ENCODE results near the gene DYNC1I1. TPM values are rescaled to one million over a fixed set of nuclear protein-coding genes. Genes with fewer than 3 reads are reported as not detected.

The DYNC1I1 gene
- total RNA-seq, 1 experiment from 2014 or later = not detected

DNA sequence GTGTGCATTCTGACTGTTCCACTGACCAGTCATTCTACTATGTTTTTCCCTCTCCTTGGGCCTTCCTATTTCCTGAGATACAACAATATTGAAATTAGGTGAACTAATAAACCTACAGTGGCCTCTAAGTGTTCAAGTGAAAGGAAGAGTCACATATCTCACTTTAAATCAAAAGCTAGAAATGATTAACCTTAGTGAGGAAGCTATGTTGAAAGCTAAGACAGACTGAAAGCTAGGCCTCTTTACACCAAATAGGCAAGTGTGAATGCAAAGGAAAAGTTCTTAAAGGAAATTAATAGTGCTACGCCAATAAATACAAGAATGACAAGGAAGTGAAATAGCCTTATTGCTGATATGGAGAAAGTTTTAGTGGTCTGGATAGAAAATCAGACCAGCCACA, 5.7 kb upstream of the DYNC1I1 start:
- Histone ChIP-seq H3K4me2 (no peak overlapping the region), H2AFZ (no peak overlapping the region), H3K4me3 (no peak overlapping the region), H3K36me3 (ENCODE audit: low read depth) (no peaks in the 10 kb centered on the region), H3K4me1 (replicated peaks; ENCODE audit: insufficient read depth) (no peaks in the 10 kb centered on the region), H3F3A (ENCODE audit: insufficient read depth, low read depth) (no peaks in the 10 kb centered on the region), H4K20me1 (ENCODE audit: insufficient read depth) (no peaks in the 10 kb centered on the region), H3K27me3 (ENCODE audit: insufficient read depth, low read depth) (no peaks in the 10 kb centered on the region), H3K9me3 (ENCODE audit: insufficient read depth, low read depth) (no peaks in the 10 kb centered on the region), H3K27ac (no peak overlapping the region), H3K79me2 (ENCODE audit: low read depth) (no peaks in the 10 kb centered on the region), H3K9me2 (ENCODE audit: insufficient read depth) (no peaks in the 10 kb centered on the region)
- BruUV-seq (replicated peaks) = no TSS peak
- ChIA-PET CTCF (no interaction called here), POLR2A (ENCODE audit: unreplicated experiment) (no interaction called here)
- no peak for TF ChIP-seq EZH2 (IDR thresholded peaks at IDR 0.05; ENCODE audit: low read depth)
- TF ChIP-seq, protein P1, sequence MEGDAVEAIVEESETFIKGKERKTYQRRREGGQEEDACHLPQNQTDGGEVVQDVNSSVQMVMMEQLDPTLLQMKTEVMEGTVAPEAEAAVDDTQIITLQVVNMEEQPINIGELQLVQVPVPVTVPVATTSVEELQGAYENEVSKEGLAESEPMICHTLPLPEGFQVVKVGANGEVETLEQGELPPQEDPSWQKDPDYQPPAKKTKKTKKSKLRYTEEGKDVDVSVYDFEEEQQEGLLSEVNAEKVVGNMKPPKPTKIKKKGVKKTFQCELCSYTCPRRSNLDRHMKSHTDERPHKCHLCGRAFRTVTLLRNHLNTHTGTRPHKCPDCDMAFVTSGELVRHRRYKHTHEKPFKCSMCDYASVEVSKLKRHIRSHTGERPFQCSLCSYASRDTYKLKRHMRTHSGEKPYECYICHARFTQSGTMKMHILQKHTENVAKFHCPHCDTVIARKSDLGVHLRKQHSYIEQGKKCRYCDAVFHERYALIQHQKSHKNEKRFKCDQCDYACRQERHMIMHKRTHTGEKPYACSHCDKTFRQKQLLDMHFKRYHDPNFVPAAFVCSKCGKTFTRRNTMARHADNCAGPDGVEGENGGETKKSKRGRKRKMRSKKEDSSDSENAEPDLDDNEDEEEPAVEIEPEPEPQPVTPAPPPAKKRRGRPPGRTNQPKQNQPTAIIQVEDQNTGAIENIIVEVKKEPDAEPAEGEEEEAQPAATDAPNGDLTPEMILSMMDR (conservative IDR thresholded peaks at IDR 0.05) = no peak
- intact Hi-C loops (cut with micrococcal nuclease; ENCODE audit: unreplicated experiment) = no loop called here
- no peak for DNase-seq

DNA sequence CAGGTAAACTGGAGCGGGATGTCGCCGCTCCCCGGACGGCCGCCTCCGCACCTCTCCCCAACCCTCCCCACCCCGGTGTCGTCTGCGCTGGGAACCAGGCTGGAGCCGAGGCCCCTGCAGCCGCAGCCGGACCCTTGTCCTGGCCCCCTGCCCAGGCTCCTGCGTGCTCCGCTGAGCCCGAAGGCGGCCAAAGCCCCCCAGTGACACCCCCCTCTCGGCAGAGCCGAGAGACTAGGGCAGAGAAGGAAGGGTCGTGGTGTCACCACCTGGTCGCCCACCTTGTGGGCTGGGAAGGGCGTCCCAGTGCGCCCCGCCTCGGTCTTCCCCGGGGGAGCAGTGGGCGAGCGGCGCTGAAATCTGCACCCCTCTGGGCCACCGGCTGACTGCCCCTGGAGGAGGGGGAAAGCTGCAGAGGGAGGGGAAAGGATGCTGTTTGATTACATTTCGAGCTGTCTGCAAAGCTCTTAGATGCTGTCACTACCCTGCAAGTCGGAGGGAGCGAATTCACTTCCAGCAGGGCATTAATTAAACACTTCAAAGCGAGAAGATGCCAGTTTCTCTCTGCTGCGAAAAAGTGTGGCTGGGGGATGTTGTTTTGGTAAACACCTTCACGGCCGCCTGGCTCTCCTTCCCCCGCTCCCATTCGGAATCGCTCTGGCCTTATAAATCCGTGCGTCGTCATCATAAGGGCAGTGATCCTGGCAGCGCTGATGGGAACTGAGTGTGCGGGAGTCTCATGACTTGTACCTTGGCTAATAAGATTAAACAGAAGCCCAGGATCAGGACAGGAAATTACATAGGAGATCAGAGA, 622 bp downstream of the DYNC1I1 start:
- Histone ChIP-seq H3K4me1 (replicated peaks; ENCODE audit: insufficient read depth) (no peaks in the 10 kb centered on the region), H2AFZ (peak overlapping the region; percentile 83), H3K4me2 (peak overlapping the region; percentile 99), H3K36me3 (ENCODE audit: low read depth) (no peaks in the 10 kb centered on the region), H3K79me2 (ENCODE audit: low read depth) (no peaks in the 10 kb centered on the region), H3F3A (ENCODE audit: insufficient read depth, low read depth) (no peaks in the 10 kb centered on the region), H3K27me3 (ENCODE audit: insufficient read depth, low read depth) (no peaks in the 10 kb centered on the region), H4K20me1 (ENCODE audit: insufficient read depth) (no peaks in the 10 kb centered on the region), H3K9me3 (ENCODE audit: insufficient read depth, low read depth) (no peaks in the 10 kb centered on the region), H3K9me2 (ENCODE audit: insufficient read depth) (no peaks in the 10 kb centered on the region), H3K27ac (no peak overlapping the region), H3K4me3 (peak overlapping the region; percentile 73)
- intact Hi-C loops (cut with micrococcal nuclease; ENCODE audit: unreplicated experiment) = loop anchor here (10.0 kb wide), 1 partner anchor 102 kb away; no protein-coding TSS in a partner anchor
- DNase-seq = no peak
- CTCF ChIA-PET = interaction anchor here (0.6 kb wide), 2 partner anchors 70 to 596 kb away, joined by 3 to 4 read pairs; no protein-coding TSS in a partner anchor
- POLR2A ChIA-PET (ENCODE audit: unreplicated experiment) = interaction anchor here (0.6 kb wide), 1 partner anchor 223 kb away, joined by 3 read pairs; no protein-coding TSS in a partner anchor
- no TSS peak for BruUV-seq (replicated peaks)
- TF ChIP-seq, protein P1 (conservative IDR thresholded peaks at IDR 0.05) = no peak
- no peak for TF ChIP-seq EZH2 (IDR thresholded peaks at IDR 0.05; ENCODE audit: low read depth)

DNA sequence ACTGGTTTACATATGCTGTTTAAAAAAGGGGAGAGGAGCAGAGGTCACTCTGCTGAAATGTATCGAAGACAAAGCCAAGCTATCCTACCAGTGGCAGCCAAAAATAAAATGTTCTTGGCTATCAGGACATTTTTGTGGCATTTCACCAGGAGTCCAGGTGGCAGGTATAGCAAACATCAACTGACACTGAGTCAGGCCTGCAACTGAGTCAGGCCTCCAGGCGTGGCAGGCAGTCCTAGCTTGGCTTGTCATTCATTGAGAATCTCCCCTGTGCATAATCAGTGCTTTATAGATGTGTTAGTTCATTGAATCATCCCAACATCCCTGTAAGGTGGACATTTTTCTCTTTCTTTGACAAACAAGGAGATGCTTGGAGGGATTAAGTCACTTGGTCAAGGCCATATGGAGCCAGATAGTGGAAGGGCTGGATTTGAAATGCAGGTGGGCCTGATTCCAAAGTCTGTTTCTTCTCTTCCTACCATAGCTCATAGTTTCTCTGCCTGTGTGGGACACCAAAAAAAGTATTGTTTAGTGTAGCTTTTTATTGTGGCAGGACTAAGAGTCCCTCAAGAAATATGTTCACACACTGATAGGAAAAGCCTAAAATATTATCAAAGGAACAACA, 4.3 kb downstream of the DYNC1I1 start:
- no peak for DNase-seq
- Histone ChIP-seq H4K20me1 (ENCODE audit: insufficient read depth) (no peaks in the 10 kb centered on the region), H3F3A (ENCODE audit: insufficient read depth, low read depth) (no peaks in the 10 kb centered on the region), H3K4me2 (no peak overlapping the region), H3K27ac (no peak overlapping the region), H3K79me2 (ENCODE audit: low read depth) (no peaks in the 10 kb centered on the region), H3K9me2 (ENCODE audit: insufficient read depth) (no peaks in the 10 kb centered on the region), H3K9me3 (ENCODE audit: insufficient read depth, low read depth) (no peaks in the 10 kb centered on the region), H3K27me3 (ENCODE audit: insufficient read depth, low read depth) (no peaks in the 10 kb centered on the region), H3K4me1 (replicated peaks; ENCODE audit: insufficient read depth) (no peaks in the 10 kb centered on the region), H3K4me3 (no peak overlapping the region), H2AFZ (no peak overlapping the region), H3K36me3 (ENCODE audit: low read depth) (no peaks in the 10 kb centered on the region)
- POLR2A ChIA-PET (ENCODE audit: unreplicated experiment) = no interaction called here
- intact Hi-C loops (cut with micrococcal nuclease; ENCODE audit: unreplicated experiment) = loop anchor here (10.0 kb wide), 1 partner anchor 98 kb away; no protein-coding TSS in a partner anchor
- CTCF ChIA-PET = no interaction called here
- BruUV-seq (replicated peaks) = no TSS peak
- no peak for TF ChIP-seq EZH2 (IDR thresholded peaks at IDR 0.05; ENCODE audit: low read depth)
- TF ChIP-seq, protein P1 (conservative IDR thresholded peaks at IDR 0.05) = no peak
